SK-N-SH (cell line): ENCODE measurements around the gene FOXP1.

Experiments
- CTCF ChIP-seq: fragments of 200-600 bp; sonication (generic); IDR thresholded peaks from 2 replicates; pipeline ENCODE4 v1.6.1; 2017; ENCODE audit warnings: antibody characterized with exemption, mild to moderate bottlenecking, moderate library complexity
- JUND ChIP-seq: IDR thresholded peaks from 2 replicates; pipeline ENCODE4 v1.4.0; 2012
- SIN3A ChIP-seq: IDR thresholded peaks from 2 replicates; pipeline ENCODE4 v1.6.1; 2012; ENCODE audit warnings: low read depth, mild to moderate bottlenecking, low read length, moderate library complexity, borderline replicate concordance
- TCF12 ChIP-seq: IDR thresholded peaks from 2 replicates; pipeline ENCODE4 v1.4.0; 2012
- ZBTB33 ChIP-seq: IDR thresholded peaks from 2 replicates; pipeline ENCODE4 v1.4.0; 2012; ENCODE audit warnings: low read depth, borderline replicate concordance

- TF ChIP-seq SIN3A: no peak
- TF ChIP-seq TCF12: no peak
- no peak for TF ChIP-seq CTCF
- no peak for TF ChIP-seq ZBTB33
- TF ChIP-seq JUND: no peak
Measured at GRCh38 chr3:71401695-71402231, 181.8 kb downstream of the FOXP1 start.
